HFFc6 (cell line): Measurements from ENCODE around the gene MAP3K9. TPM values are rescaled to one million over a fixed set of nuclear protein-coding genes. Genes with fewer than 3 reads are reported as not detected.

ENCODE experiments used
- DNase-seq: peaks from one replicate; pipeline ENCODE4 v3.0.0-alpha.2; 2018
- H3K27ac Mint-ChIP-seq: 2 replicates; pipeline ENCODE4 v1.8.0; 2020; ENCODE audit warnings: mild to moderate bottlenecking, mixed read lengths
- H3K27me3 Mint-ChIP-seq: 2 replicates; pipeline ENCODE4 v1.8.0; 2021; ENCODE audit warnings: mild to moderate bottlenecking, moderate library complexity, mixed read lengths; ENCODE audit not compliant: insufficient read depth
- H3K36me3 Mint-ChIP-seq: 2 replicates; pipeline ENCODE4 v1.8.0; 2021; ENCODE audit warnings: low read depth, mixed read lengths
- H3K4me1 Mint-ChIP-seq: 2 replicates; pipeline ENCODE4 v1.8.0; 2020; ENCODE audit warnings: low read depth, mixed read lengths
- H3K4me3 Mint-ChIP-seq: 2 replicates; pipeline ENCODE4 v1.8.0; 2020; ENCODE audit warnings: mild to moderate bottlenecking, moderate library complexity, mixed read lengths
- H3K9me3 Mint-ChIP-seq: 2 replicates; pipeline ENCODE4 v1.8.0; 2020; ENCODE audit warnings: mild to moderate bottlenecking, mixed read lengths
- CTCF ChIP-seq: fragments of 200-600 bp; sonication (generic); IDR thresholded peaks from 2 replicates; pipeline ENCODE4 v1.5.0; 2021; ENCODE audit warnings: antibody characterized with exemption, mild to moderate bottlenecking
- total RNA-seq, 6 experiments: library from RNA; stranded (reverse); fragmentation: NEBNext Ultra II Directional; extraction: Animal tissue kit (Norgen Biotek cat#: 25700); gene quantifications; 2 replicates in 1 of 6; 3 replicates in 5 of 6; pipeline ENCODE4 v1.2.3, GENCODE V29; 2021

Gene MAP3K9
- total RNA-seq, 6 experiments from 2014 or later = 0.24 to 0.51 (median 0.31) TPM

GRCh38 chr14:70789961-70790360 is 19.4 kb downstream of the MAP3K9 start:
- H3K4me1 Mint-ChIP-seq = peaks cover 27% of the 10 kb centered on the region
- no peak overlapping the region for H3K27ac Mint-ChIP-seq
- no peak for TF ChIP-seq CTCF
- H3K36me3 Mint-ChIP-seq = no peaks in the 10 kb centered on the region
- H3K4me3 Mint-ChIP-seq = no peak overlapping the region
- no peaks in the 10 kb centered on the region for H3K9me3 Mint-ChIP-seq
- no peak for DNase-seq
- peaks cover 22% of the 10 kb centered on the region for H3K27me3 Mint-ChIP-seq

- DNase-seq = peak; percentile 39
- Mint-ChIP-seq H3K4me1 (peaks cover 27% of the 10 kb centered on the region), H3K27ac (no peak overlapping the region), H3K4me3 (peak overlapping the region; percentile 25; the same call in 1 of the 2 replicates), H3K36me3 (no peaks in the 10 kb centered on the region), H3K9me3 (no peaks in the 10 kb centered on the region), H3K27me3 (peaks cover 18% of the 10 kb centered on the region)
- TF ChIP-seq CTCF = no peak
These were observed 20.0 kb downstream of the MAP3K9 start for GRCh38 chr14:70789361-70789760.

- Mint-ChIP-seq H3K36me3 (no peaks in the 10 kb centered on the region), H3K27me3 (peaks cover 18% of the 10 kb centered on the region), H3K27ac (no peak overlapping the region), H3K4me1 (peaks cover 27% of the 10 kb centered on the region), H3K9me3 (no peaks in the 10 kb centered on the region), H3K4me3 (peak overlapping the region; percentile 25; the same call in 1 of the 2 replicates)
- no peak for DNase-seq
- no peak for TF ChIP-seq CTCF
These were observed 20.4 kb downstream of the MAP3K9 start for GRCh38 chr14:70788898-70789297.

- Mint-ChIP-seq H3K4me3 (no peak overlapping the region), H3K9me3 (no peaks in the 10 kb centered on the region), H3K27ac (no peak overlapping the region), H3K36me3 (no peaks in the 10 kb centered on the region), H3K27me3 (peaks cover 12% of the 10 kb centered on the region; the same call in 1 of the 2 replicates), H3K4me1 (peaks cover 46% of the 10 kb centered on the region)
- DNase-seq = no peak
- TF ChIP-seq CTCF = no peak
These were observed 23.8 kb downstream of the MAP3K9 start for GRCh38 chr14:70785556-70785955.

GRCh38 chr14:70784886-70785285 is 24.4 kb downstream of the MAP3K9 start:
- no peak for TF ChIP-seq CTCF
- peaks cover 12% of the 10 kb centered on the region; the same call in 1 of the 2 replicates for H3K27me3 Mint-ChIP-seq
- no peak overlapping the region for H3K27ac Mint-ChIP-seq
- no peak overlapping the region for H3K4me3 Mint-ChIP-seq
- no peaks in the 10 kb centered on the region for H3K36me3 Mint-ChIP-seq
- no peaks in the 10 kb centered on the region for H3K9me3 Mint-ChIP-seq
- DNase-seq = no peak
- peaks cover 46% of the 10 kb centered on the region for H3K4me1 Mint-ChIP-seq

- peaks cover 29% of the 10 kb centered on the region for H3K4me1 Mint-ChIP-seq
- TF ChIP-seq CTCF = no peak
- peak; percentile 83 for DNase-seq
- H3K27me3 Mint-ChIP-seq = peaks cover 19% of the 10 kb centered on the region
- no peak overlapping the region for H3K4me3 Mint-ChIP-seq
- H3K9me3 Mint-ChIP-seq = no peaks in the 10 kb centered on the region
- H3K36me3 Mint-ChIP-seq = no peaks in the 10 kb centered on the region
- H3K27ac Mint-ChIP-seq = peak overlapping the region; percentile 47; the same call in 1 of the 2 replicates
These were observed 27.0 kb downstream of the MAP3K9 start for GRCh38 chr14:70782361-70782760.
